H9 (cell line): Measurements from ENCODE around the gene CEP112. TPM values are rescaled to one million over a fixed set of nuclear protein-coding genes. Genes with fewer than 3 reads are reported as not detected.

Experiments
- DNase-seq: peaks from one replicate; pipeline ENCODE4 v3.0.0-alpha.2; 2017
- H2AFZ ChIP-seq: one replicate; pipeline ENCODE4 v1.6.1; 2013; ENCODE audit warnings: mild to moderate bottlenecking, low read length, control low read depth, moderate library complexity
- H2AK5ac ChIP-seq: 2 replicates; pipeline ENCODE4 v1.6.1; 2013; ENCODE audit warnings: low read length, control low read depth, mixed read lengths; ENCODE audit not compliant: insufficient read length
- H2BK120ac ChIP-seq: one replicate; pipeline ENCODE4 v1.6.1; 2013; ENCODE audit warnings: low read depth, mild to moderate bottlenecking, low read length, control low read depth, inconsistent platforms; ENCODE audit not compliant: poor library complexity, severe bottlenecking
- H2BK12ac ChIP-seq: 2 replicates; pipeline ENCODE4 v1.6.1; 2013; ENCODE audit warnings: low read length, control low read depth, mixed read lengths, low read depth; ENCODE audit not compliant: insufficient read length
- H2BK15ac ChIP-seq: 2 replicates; pipeline ENCODE4 v1.6.1; 2013; ENCODE audit warnings: low read depth, low read length, control low read depth
- H2BK20ac ChIP-seq: one replicate; pipeline ENCODE4 v1.6.1; 2013; ENCODE audit warnings: low read depth, mild to moderate bottlenecking, low read length, control low read depth, inconsistent platforms; ENCODE audit not compliant: poor library complexity, severe bottlenecking
- H2BK5ac ChIP-seq: 2 replicates; pipeline ENCODE4 v1.6.1; 2013; ENCODE audit warnings: low read length, control low read depth, mixed read lengths; ENCODE audit not compliant: insufficient read length
- H3K14ac ChIP-seq: 2 replicates; pipeline ENCODE4 v1.6.1; 2013; ENCODE audit warnings: low read length, control low read depth; ENCODE audit not compliant: insufficient read depth
- H3K18ac ChIP-seq: 2 replicates; pipeline ENCODE4 v1.6.1; 2013; ENCODE audit warnings: low read depth, mild to moderate bottlenecking, mixed read lengths, low read length, control low read depth; ENCODE audit not compliant: insufficient read length
- H3K23ac ChIP-seq: 2 replicates; pipeline ENCODE4 v1.6.1; 2013; ENCODE audit warnings: low read length, control low read depth, mixed read lengths, low read depth; ENCODE audit not compliant: insufficient read length
- H3K23me2 ChIP-seq: 2 replicates; pipeline ENCODE4 v1.6.1; 2013; ENCODE audit warnings: low read depth, mild to moderate bottlenecking, mixed read lengths, low read length, control low read depth; ENCODE audit not compliant: insufficient read length, poor library complexity, severe bottlenecking
- H3K27ac ChIP-seq: 2 replicates; pipeline ENCODE4 v1.5.1; 2013; ENCODE audit warnings: low read length, control low read depth, mixed read lengths, low read depth; ENCODE audit not compliant: insufficient read length
- H3K27me3 ChIP-seq: 2 replicates; pipeline ENCODE4 v1.6.1; 2013; ENCODE audit warnings: low read length, control low read depth, inconsistent platforms; ENCODE audit not compliant: insufficient read depth
- H3K4ac ChIP-seq: 2 replicates; pipeline ENCODE4 v1.6.1; 2013; ENCODE audit warnings: low read depth, mild to moderate bottlenecking, control low read depth, inconsistent platforms, low read length, moderate library complexity
- H3K4me1 ChIP-seq: 2 replicates; pipeline ENCODE4 v1.6.1; 2013; ENCODE audit warnings: low read length, control low read depth, inconsistent platforms; ENCODE audit not compliant: insufficient read depth
- H3K4me2 ChIP-seq: 2 replicates; pipeline ENCODE4 v1.6.1; 2013; ENCODE audit warnings: low read length, control low read depth, mixed read lengths; ENCODE audit not compliant: insufficient read length, insufficient read depth
- H3K56ac ChIP-seq: 2 replicates; pipeline ENCODE4 v1.6.1; 2013; ENCODE audit warnings: low read depth, mild to moderate bottlenecking, mixed read lengths, low read length, control low read depth; ENCODE audit not compliant: insufficient read length
- H3K79me1 ChIP-seq: 2 replicates; pipeline ENCODE4 v1.6.1; 2013; ENCODE audit warnings: low read depth, mild to moderate bottlenecking, moderate library complexity, low read length, control low read depth, inconsistent platforms; ENCODE audit not compliant: insufficient read depth, poor library complexity, severe bottlenecking
- H3K79me2 ChIP-seq: 2 replicates; pipeline ENCODE4 v1.6.1; 2013; ENCODE audit warnings: low read length, control low read depth, inconsistent platforms; ENCODE audit not compliant: insufficient read depth
- H3K9ac ChIP-seq: 2 replicates; pipeline ENCODE4 v1.6.1; 2013; ENCODE audit warnings: low read length, control low read depth, mixed read lengths; ENCODE audit not compliant: insufficient read length; ENCODE audit errors: extremely low read depth
- H3K9me3 ChIP-seq: one replicate; pipeline ENCODE4 v1.6.1; 2013; ENCODE audit warnings: low read depth, low read length, inconsistent platforms; ENCODE audit not compliant: control insufficient read depth
- H3T11ph ChIP-seq: one replicate; pipeline ENCODE4 v1.6.1; 2013; ENCODE audit warnings: mild to moderate bottlenecking, low read length, control low read depth, inconsistent platforms
- H4K20me1 ChIP-seq: one replicate; pipeline ENCODE4 v1.6.1; 2013; ENCODE audit not compliant: control insufficient read depth, insufficient read length, insufficient read depth
- H4K5ac ChIP-seq: 2 replicates; pipeline ENCODE4 v1.6.1; 2013; ENCODE audit warnings: low read depth, mild to moderate bottlenecking, mixed read lengths, low read length, control low read depth; ENCODE audit not compliant: insufficient read length
- H4K8ac ChIP-seq: replicated peaks from 2 replicates; pipeline ENCODE4 v1.6.1; 2013; ENCODE audit warnings: low read length, control low read depth, mixed read lengths, low read depth; ENCODE audit not compliant: insufficient read length
- H4K91ac ChIP-seq: 2 replicates; pipeline ENCODE4 v1.6.1; 2013; ENCODE audit warnings: low read depth, mild to moderate bottlenecking, moderate library complexity, mixed read lengths, low read length, control low read depth; ENCODE audit not compliant: insufficient read length
- H3K27ac Mint-ChIP-seq, 3 experiments: 2 replicates in 2 of 3; 3 replicates in 1 of 3; pipeline ENCODE4 v1.8.0; 2020 to 2021; ENCODE audit warnings: mixed read lengths in 3 of 3, mild to moderate bottlenecking in 1 of 3, moderate library complexity in 1 of 3
- H3K27me3 Mint-ChIP-seq: 2 replicates; pipeline ENCODE4 v1.8.0; 2021; ENCODE audit warnings: low read depth, mild to moderate bottlenecking, moderate library complexity, mixed read lengths
- H3K36me3 Mint-ChIP-seq, 3 experiments: 2 replicates in 2 of 3; 3 replicates in 1 of 3; pipeline ENCODE4 v1.8.0; 2020 to 2021; ENCODE audit warnings: low read depth in 3 of 3, mixed read lengths in 3 of 3; ENCODE audit not compliant: insufficient read depth in 1 of 3
- H3K4me1 Mint-ChIP-seq, 2 experiments: 2 replicates each; pipeline ENCODE4 v1.8.0; 2020; ENCODE audit warnings: mixed read lengths in 2 of 2
- H3K4me3 Mint-ChIP-seq, 2 experiments: 2 replicates in 1 of 2; 3 replicates in 1 of 2; pipeline ENCODE4 v1.8.0; 2020 to 2021; ENCODE audit warnings: mild to moderate bottlenecking in 2 of 2, mixed read lengths in 2 of 2, moderate library complexity in 1 of 2
- H3K9me3 Mint-ChIP-seq, 2 experiments: 2 replicates in 1 of 2; 3 replicates in 1 of 2; pipeline ENCODE4 v1.8.0; 2020; ENCODE audit warnings: mild to moderate bottlenecking in 2 of 2, mixed read lengths in 2 of 2, moderate library complexity in 1 of 2
- CTCF ChIP-seq: fragments of 200-600 bp; sonication (generic); conservative IDR thresholded peaks from 3 replicates; pipeline ENCODE4 v1.8.0; 2021; ENCODE audit warnings: antibody characterized with exemption, mild to moderate bottlenecking
- WGBS: extraction: QIAGEN DNeasy Blood & Tissue Kit; methylation state at CpG from one replicate; pipeline ENCODE4 v1.1.7; 2013; ENCODE audit warnings: missing lambda C conversion rate, low lambda C conversion rate, mixed read lengths; ENCODE audit not compliant: insufficient read length; ENCODE audit errors: extremely low coverage; 5-methylcytosine and 5-hydroxymethylcytosine counted together
- total RNA-seq: library from RNA; stranded (reverse); gene quantifications from 2 replicates; pipeline ENCODE4 v1.2.1, GENCODE V29; 2021

Gene CEP112
- total RNA-seq, 1 experiment from 2014 or later: 5.4 TPM

- Histone ChIP-seq H3K79me2 (no peaks in the 10 kb centered on the region), H3K4ac (no peak overlapping the region), H4K20me1 (no peaks in the 10 kb centered on the region), H2AK5ac (no peak overlapping the region), H3K23me2 (no peaks in the 10 kb centered on the region), H2AFZ (no peak overlapping the region), H2BK120ac (no peak overlapping the region), H3K79me1 (no peaks in the 10 kb centered on the region), H3K27me3 (no peaks in the 10 kb centered on the region), H2BK20ac (no peak overlapping the region), H2BK5ac (no peak overlapping the region), H4K91ac (no peak overlapping the region), H3K4me1 (no peaks in the 10 kb centered on the region), H3K9me3 (no peaks in the 10 kb centered on the region), H2BK15ac (no peak overlapping the region), H3K27ac (no peak overlapping the region), H4K5ac (no peak overlapping the region), H3K56ac (no peak overlapping the region), H3K14ac (no peak overlapping the region), H3K18ac (no peak overlapping the region), H2BK12ac (no peak overlapping the region), H3T11ph (no peak overlapping the region), H4K8ac (no peak overlapping the region), H3K4me2 (no peak overlapping the region), H3K9ac (no peak overlapping the region), H3K23ac (no peak overlapping the region)
- no CpG with 5 or more reads among the region's 3 CpGs for WGBS
- DNase-seq: no peak
- no peaks in the 10 kb centered on the region for H3K9me3 Mint-ChIP-seq
- no peaks in the 10 kb centered on the region for H3K36me3 Mint-ChIP-seq
- H3K27ac Mint-ChIP-seq: no peak overlapping the region
- no peaks in the 10 kb centered on the region for H3K27me3 Mint-ChIP-seq
- H3K4me1 Mint-ChIP-seq: no peaks in the 10 kb centered on the region
- TF ChIP-seq CTCF: no peak
- no peak overlapping the region for H3K4me3 Mint-ChIP-seq
These were observed 53.8 kb downstream of the CEP112 start for GRCh38 chr17:66138120-66138519.
